Esophagus muscularis mucosa (tissue), 4 donors: ENCODE data around the gene TBC1D5. TPM values are rescaled to one million over a fixed set of nuclear protein-coding genes. Genes with fewer than 3 reads are reported as not detected.

Experiments
- DNase-seq: peaks from one replicate; pipeline ENCODE4 v3.0.0-alpha.2; 2017; ENCODE audit errors: extremely low spot score
- H3K27ac ChIP-seq, 4 donors: fragments of 200-600 bp; sonication (generic); replicated peaks in 1 of 4; 1 replicate in 3 of 4; 2 replicates in 1 of 4; pipeline ENCODE4 v1.5.1; 2016 to 2019; ENCODE audit warnings: mild to moderate bottlenecking in 1 of 4
- H3K27me3 ChIP-seq, 4 donors: fragments of 200-600 bp; sonication (generic); one replicate each; pipeline versions ENCODE4 v1.5.1 to v1.6.0; 2016 to 2019
- H3K36me3 ChIP-seq, 4 donors: fragments of 200-600 bp; sonication (generic); one replicate each; pipeline ENCODE4 v1.5.1; 2016 to 2019
- H3K4me1 ChIP-seq, 4 donors: fragments of 200-600 bp; sonication (generic); one replicate each; pipeline ENCODE4 v1.5.1; 2016 to 2019
- H3K4me3 ChIP-seq, 4 donors: fragments of 200-600 bp; sonication (generic); 1 replicate in 2 of 4; 2 replicates in 2 of 4; pipeline ENCODE4 v1.5.1; 2016 to 2019; ENCODE audit warnings: mild to moderate bottlenecking in 4 of 4, moderate library complexity in 1 of 4
- H3K9me3 ChIP-seq, 4 donors: fragments of 200-600 bp; sonication (generic); 1 replicate in 3 of 4; 2 replicates in 1 of 4; pipeline ENCODE4 v1.5.1; 2016 to 2019
- EP300 ChIP-seq: sonication (generic); formaldehyde crosslinking; IDR thresholded peaks from one replicate; pipeline ENCODE4 v1.6.1; 2017; ENCODE audit warnings: antibody characterized with exemption
- POLR2A ChIP-seq: fragments of 450-650 bp; IDR thresholded peaks from one replicate; pipeline ENCODE4 v1.6.1; 2017; ENCODE audit warnings: antibody characterized with exemption, moderate library complexity, mild to moderate bottlenecking, low read depth
- POLR2AphosphoS5 ChIP-seq, 2 donors: sonication (generic); formaldehyde crosslinking; IDR thresholded peaks; one replicate each; pipeline ENCODE4 v1.6.1; 2017; ENCODE audit warnings: antibody characterized with exemption in 2 of 2
- WGBS: methylation state at CpG from one replicate; pipeline ENCODE4 v1.1.5; 2018; 5-methylcytosine and 5-hydroxymethylcytosine counted together
- intact Hi-C: fragments of 100-400 bp; cut with DNase I; formaldehyde crosslinking; loops from one replicate; pipeline ENCODE4 v1.15.1; 2023
- total RNA-seq, 4 donors: library from RNA; depleted of rRNA; stranded (reverse); fragments of >200 nt; gene quantifications; one replicate each; pipeline versions ENCODE4 v1.1.0 to v1.2.1, GENCODE V29; 2016
- TF ChIP-seq, protein P1 (sequence below), 3 experiments: fragments of 200-600 bp in 2 of 3; fragments of 450-650 bp in 1 of 3; sonication (generic) in 2 of 3; IDR thresholded peaks; one replicate each; pipeline ENCODE4 v1.5.1; 2017 to 2019; ENCODE audit warnings: antibody characterized with exemption in 3 of 3, mild to moderate bottlenecking in 2 of 3, moderate library complexity in 1 of 3

Gene TBC1D5
- total RNA-seq, 4 donors from 2014 or later, result 54.0 to 83.1 (median 63.6) TPM

DNA sequence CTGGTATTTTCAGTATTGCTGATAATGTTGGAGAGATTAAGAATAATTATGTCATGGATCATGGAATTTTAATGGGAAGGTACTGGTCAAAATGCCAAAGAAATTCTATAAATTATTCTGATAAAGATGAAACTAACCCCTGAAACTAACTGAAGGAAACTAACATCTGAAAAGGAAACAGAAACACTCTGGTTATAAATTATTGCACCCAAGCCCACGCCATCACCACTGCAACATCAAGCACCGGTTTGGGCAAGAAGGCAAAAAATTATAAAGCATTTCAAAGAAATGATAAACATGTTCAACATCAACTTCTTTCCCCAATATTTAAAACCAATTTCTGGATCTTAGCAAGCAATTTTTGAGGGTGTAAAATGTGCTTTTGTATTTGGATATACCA lies 372.5 kb downstream of the TBC1D5 start:
- intact Hi-C loops, result no loop called here
- TF ChIP-seq POLR2A, result no peak
- no peak for TF ChIP-seq EP300
- TF ChIP-seq POLR2AphosphoS5 (IDR thresholded peaks at IDR 0.05), result no peak
- TF ChIP-seq, protein P1, sequence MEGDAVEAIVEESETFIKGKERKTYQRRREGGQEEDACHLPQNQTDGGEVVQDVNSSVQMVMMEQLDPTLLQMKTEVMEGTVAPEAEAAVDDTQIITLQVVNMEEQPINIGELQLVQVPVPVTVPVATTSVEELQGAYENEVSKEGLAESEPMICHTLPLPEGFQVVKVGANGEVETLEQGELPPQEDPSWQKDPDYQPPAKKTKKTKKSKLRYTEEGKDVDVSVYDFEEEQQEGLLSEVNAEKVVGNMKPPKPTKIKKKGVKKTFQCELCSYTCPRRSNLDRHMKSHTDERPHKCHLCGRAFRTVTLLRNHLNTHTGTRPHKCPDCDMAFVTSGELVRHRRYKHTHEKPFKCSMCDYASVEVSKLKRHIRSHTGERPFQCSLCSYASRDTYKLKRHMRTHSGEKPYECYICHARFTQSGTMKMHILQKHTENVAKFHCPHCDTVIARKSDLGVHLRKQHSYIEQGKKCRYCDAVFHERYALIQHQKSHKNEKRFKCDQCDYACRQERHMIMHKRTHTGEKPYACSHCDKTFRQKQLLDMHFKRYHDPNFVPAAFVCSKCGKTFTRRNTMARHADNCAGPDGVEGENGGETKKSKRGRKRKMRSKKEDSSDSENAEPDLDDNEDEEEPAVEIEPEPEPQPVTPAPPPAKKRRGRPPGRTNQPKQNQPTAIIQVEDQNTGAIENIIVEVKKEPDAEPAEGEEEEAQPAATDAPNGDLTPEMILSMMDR (IDR thresholded peaks at IDR 0.05), result no peak

DNA sequence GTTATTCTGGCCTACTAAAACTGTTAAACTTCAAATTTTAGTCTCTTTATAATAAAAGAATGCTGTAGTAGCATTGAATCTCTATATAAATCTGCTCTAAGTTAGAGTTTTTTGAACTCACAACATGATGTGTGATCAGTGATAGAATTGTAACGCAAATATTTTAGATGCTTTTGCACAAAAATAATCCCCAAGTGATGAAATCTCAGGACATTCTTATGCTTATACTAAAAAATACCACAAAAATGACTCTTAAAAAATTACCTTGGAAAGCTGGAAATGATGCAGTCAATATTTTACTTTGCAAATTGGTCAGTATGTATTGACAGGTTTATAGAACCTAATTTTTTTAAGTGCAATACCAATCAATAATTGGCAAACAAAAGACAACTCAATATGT lies 375.3 kb downstream of the TBC1D5 start:
- 95% methylated on average over 1 of the region's 1 CpG for WGBS

More for the DNA sequence above, 372.5 kb downstream of the TBC1D5 start:
- WGBS, result 73% methylated on average over 2 of the region's 2 CpGs
- no peak for DNase-seq
- no peaks in the 10 kb centered on the region for H3K27me3 ChIP-seq
- H3K36me3 ChIP-seq, result peaks cover 0 to 14% (median 6%) of the 10 kb centered on the region in 4 donors
- no peak overlapping the region for H3K4me3 ChIP-seq
- no peaks in the 10 kb centered on the region for H3K9me3 ChIP-seq
- peaks cover 0 to 9% (median 2%) of the 10 kb centered on the region in 4 donors for H3K4me1 ChIP-seq
- no peak overlapping the region for H3K27ac ChIP-seq

DNA sequence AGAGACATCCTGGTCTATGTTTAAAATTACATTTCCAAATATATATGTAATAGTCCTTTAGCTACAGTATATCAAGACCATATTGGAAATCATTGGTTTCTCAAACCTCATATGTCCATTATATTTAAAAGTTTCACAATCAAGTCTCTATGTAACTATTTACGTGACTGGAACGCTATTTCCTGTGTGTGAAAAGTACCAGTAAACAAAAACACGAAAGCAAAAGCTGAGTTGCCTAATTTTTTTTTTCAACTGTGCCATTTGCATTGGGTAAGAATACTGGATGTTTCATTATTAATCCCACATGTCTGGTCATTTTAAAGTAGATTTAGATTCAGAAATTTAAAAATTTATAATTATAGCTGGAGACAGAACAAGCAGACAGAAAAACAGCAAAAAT lies 381.4 kb downstream of the TBC1D5 start:
- TF ChIP-seq POLR2AphosphoS5 (IDR thresholded peaks at IDR 0.05) (no peak), POLR2A (no peak), EP300 (no peak)
- TF ChIP-seq, protein P1 (IDR thresholded peaks at IDR 0.05), result no peak
- H3K27ac ChIP-seq, result no peak overlapping the region
- WGBS, result 94% methylated on average over 3 of the region's 3 CpGs
- no peak overlapping the region for H3K4me3 ChIP-seq
- H3K36me3 ChIP-seq, result no peaks in the 10 kb centered on the region
- intact Hi-C loops, result no loop called here
- H3K9me3 ChIP-seq, result no peaks in the 10 kb centered on the region
- no peak for DNase-seq
- no peaks in the 10 kb centered on the region for H3K27me3 ChIP-seq
- H3K4me1 ChIP-seq, result no peaks in the 10 kb centered on the region

More for the DNA sequence above, 375.3 kb downstream of the TBC1D5 start:
- Histone ChIP-seq H3K4me1 (no peaks in the 10 kb centered on the region), H3K36me3 (peaks cover 0 to 14% (median 3%) of the 10 kb centered on the region in 4 donors), H3K27me3 (no peaks in the 10 kb centered on the region), H3K27ac (no peak overlapping the region), H3K9me3 (no peaks in the 10 kb centered on the region), H3K4me3 (no peak overlapping the region)
- intact Hi-C loops, result no loop called here
- no peak for DNase-seq
- TF ChIP-seq EP300 (no peak), POLR2A (no peak), POLR2AphosphoS5 (IDR thresholded peaks at IDR 0.05) (no peak)
- TF ChIP-seq, protein P1 (IDR thresholded peaks at IDR 0.05), result no peak

DNA sequence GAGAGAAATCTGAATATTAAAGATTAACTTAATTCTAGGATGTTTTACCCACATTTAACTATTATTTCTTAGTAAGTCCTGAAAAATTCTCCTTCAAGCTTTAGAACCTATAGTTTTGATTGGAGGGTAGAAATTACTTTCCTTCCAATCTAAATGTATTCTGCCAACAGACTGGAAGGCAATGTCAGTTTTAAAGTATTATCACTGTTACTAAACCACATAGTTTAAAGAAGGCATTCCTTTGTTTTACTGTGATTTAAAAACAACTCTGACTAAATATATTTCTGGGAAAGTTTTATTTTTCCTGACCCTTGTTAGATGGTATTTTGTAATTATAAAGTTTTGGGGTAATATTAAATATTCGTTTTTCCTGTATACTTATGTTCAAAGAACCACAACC lies 382.5 kb downstream of the TBC1D5 start:
- H3K9me3 ChIP-seq, result no peaks in the 10 kb centered on the region
- intact Hi-C loops, result no loop called here
- TF ChIP-seq POLR2AphosphoS5 (IDR thresholded peaks at IDR 0.05) (no peak), EP300 (no peak), POLR2A (no peak)
- TF ChIP-seq, protein P1 (IDR thresholded peaks at IDR 0.05), result no peak
- H3K27ac ChIP-seq, result no peak overlapping the region
- H3K4me3 ChIP-seq, result no peak overlapping the region
- DNase-seq, result no peak
- no peaks in the 10 kb centered on the region for H3K27me3 ChIP-seq
- WGBS, result 92% methylated on average over 1 of the region's 1 CpG
- H3K4me1 ChIP-seq, result no peaks in the 10 kb centered on the region
- no peaks in the 10 kb centered on the region for H3K36me3 ChIP-seq
